ENCODE results near the gene NOS1. TPM values are rescaled to one million over a fixed set of nuclear protein-coding genes. Genes with fewer than 3 reads are reported as not detected.

Gene NOS1
- total and polyA plus RNA-seq, 2 donors (not counting 3 experiments of a cell fraction or from before 2014, with no cell fraction given) = not detected

GRCh38 chr12:117344716-117345115 is 16.7 kb downstream of the NOS1 start:
- H3K4me3 ChIP-seq (replicated peaks in 1 of 3; ENCODE audit: insufficient read depth in 1 of 3, low read depth in 1 of 3, low read length in 3 of 3) = no peak overlapping the region
- H3K4me1 ChIP-seq (ENCODE audit: control insufficient read depth, extremely low read depth, insufficient read depth, low read length) = no peaks in the 10 kb centered on the region
- H3K9me1 ChIP-seq (replicated peaks; ENCODE audit: control insufficient read depth, extremely low read depth, insufficient read depth, low read length) = no peaks in the 10 kb centered on the region
- DNase-seq (ENCODE audit: low read depth, low spot score) (no peak), FAIRE-seq (no peak)
- no peak for TF ChIP-seq FOS (IDR thresholded peaks at IDR 0.05; ENCODE audit: borderline replicate concordance, insufficient read depth, low read length)
- TF ChIP-seq GATA2 (IDR thresholded peaks at IDR 0.05; ENCODE audit: insufficient read depth, insufficient read length, low read depth, low read length) = no peak
- no peak for TF ChIP-seq EZH2 (IDR thresholded peaks at IDR 0.05; ENCODE audit: borderline replicate concordance, low read depth, low read length, severe bottlenecking)
- no peaks in the 10 kb centered on the region for H3K79me2 ChIP-seq (ENCODE audit: control insufficient read depth, insufficient read depth, low read length)
- no peak overlapping the region for H2AFZ ChIP-seq (ENCODE audit: low read depth, low read length)
- no TSS peak for BruUV-seq (replicated peaks)
- ChIA-PET POLR2A (no interaction called here), CTCF (interaction anchor here (2.8 kb wide), 1 partner anchor 512 kb away, joined by 11 read pairs; no protein-coding TSS in a partner anchor)
- H4K20me1 ChIP-seq (replicated peaks; ENCODE audit: control insufficient read depth, extremely low read depth, insufficient read depth, low read length) = no peaks in the 10 kb centered on the region
- H3K27me3 ChIP-seq (ENCODE audit: control insufficient read depth in 2 of 2, insufficient read depth in 2 of 2, low read length in 2 of 2) = no peaks in the 10 kb centered on the region
- H3K4me2 ChIP-seq (ENCODE audit: insufficient read depth, low read length) = no peak overlapping the region
- no peaks in the 10 kb centered on the region for H3K36me3 ChIP-seq (ENCODE audit: control insufficient read depth in 2 of 2, extremely low read depth in 1 of 2, insufficient read depth in 2 of 2, low read length in 2 of 2)
- H3K9ac ChIP-seq (replicated peaks; ENCODE audit: extremely low read depth, insufficient read depth, low read length) = no peak overlapping the region
- intact Hi-C loops (cut with micrococcal nuclease) (no loop called here), dilution Hi-C loops (cut with MboI; ENCODE audit: extremely low pct_ligation_motif_present, low sequenced_read_pairs) (no loop called here)
- H3K9me3 ChIP-seq (replicated peaks; ENCODE audit: control insufficient read depth, insufficient read depth, low read length) = no peaks in the 10 kb centered on the region
- no peak overlapping the region for H3K27ac ChIP-seq (ENCODE audit: insufficient read depth, low read depth, low read length)

GRCh38 chr12:117343849-117344248 is 17.6 kb downstream of the NOS1 start:
- ChIA-PET CTCF (interaction anchor here (2.8 kb wide), 1 partner anchor 513 kb away, joined by 11 read pairs; no protein-coding TSS in a partner anchor), POLR2A (no interaction called here)
- H3K9me3 ChIP-seq (replicated peaks; ENCODE audit: control insufficient read depth, insufficient read depth, low read length) = no peaks in the 10 kb centered on the region
- DNase-seq (ENCODE audit: low read depth, low spot score) (no peak), FAIRE-seq (no peak)
- no peaks in the 10 kb centered on the region for H3K79me2 ChIP-seq (ENCODE audit: control insufficient read depth, insufficient read depth, low read length)
- no peaks in the 10 kb centered on the region for H4K20me1 ChIP-seq (replicated peaks; ENCODE audit: control insufficient read depth, extremely low read depth, insufficient read depth, low read length)
- no peak overlapping the region for H3K4me2 ChIP-seq (ENCODE audit: insufficient read depth, low read length)
- TF ChIP-seq MYC (IDR thresholded peaks at IDR 0.05; ENCODE audit: low read depth, low read length) = no peak
- no peak for TF ChIP-seq JUN (IDR thresholded peaks at IDR 0.05; ENCODE audit: borderline replicate concordance, insufficient read depth, insufficient read length, low read depth)
- no peak for TF ChIP-seq FOS (IDR thresholded peaks at IDR 0.05; ENCODE audit: borderline replicate concordance, insufficient read depth, low read length)
- no peak for TF ChIP-seq CTCF (IDR thresholded peaks at IDR 0.05; ENCODE audit: extremely low read depth in 1 of 2, insufficient read depth in 1 of 2, low read depth in 1 of 2, low read length in 2 of 2)
- TF ChIP-seq MAX (IDR thresholded peaks at IDR 0.05; ENCODE audit: insufficient read depth, insufficient read length) = no peak
- no peak for TF ChIP-seq POLR2AphosphoS5 (IDR thresholded peaks at IDR 0.05; ENCODE audit: insufficient read depth, low read depth, low read length)
- no peak for TF ChIP-seq POLR2A (IDR thresholded peaks at IDR 0.05; ENCODE audit: low read depth, low read length)
- no peak for TF ChIP-seq GATA2 (IDR thresholded peaks at IDR 0.05; ENCODE audit: insufficient read depth, insufficient read length, low read depth, low read length)
- no peak for TF ChIP-seq EZH2 (IDR thresholded peaks at IDR 0.05; ENCODE audit: borderline replicate concordance, low read depth, low read length, severe bottlenecking)
- no peak overlapping the region for H3K27ac ChIP-seq (ENCODE audit: insufficient read depth, low read depth, low read length)
- dilution Hi-C loops (cut with MboI; ENCODE audit: extremely low pct_ligation_motif_present, low sequenced_read_pairs) = no loop called here
- no peak overlapping the region for H3K9ac ChIP-seq (replicated peaks; ENCODE audit: extremely low read depth, insufficient read depth, low read length)
- no peaks in the 10 kb centered on the region for H3K9me1 ChIP-seq (replicated peaks; ENCODE audit: control insufficient read depth, extremely low read depth, insufficient read depth, low read length)
- intact Hi-C loops (cut with micrococcal nuclease) = no loop called here
- no peaks in the 10 kb centered on the region for H3K4me1 ChIP-seq (ENCODE audit: control insufficient read depth, extremely low read depth, insufficient read depth, low read length)
- no peaks in the 10 kb centered on the region for H3K27me3 ChIP-seq (ENCODE audit: control insufficient read depth in 2 of 2, insufficient read depth in 2 of 2, low read length in 2 of 2)
- no peak overlapping the region for H2AFZ ChIP-seq (ENCODE audit: low read depth, low read length)
- BruUV-seq (replicated peaks) = no TSS peak
- no peak overlapping the region for H3K4me3 ChIP-seq (replicated peaks in 1 of 3; ENCODE audit: insufficient read depth in 1 of 3, low read depth in 1 of 3, low read length in 3 of 3)
- H3K36me3 ChIP-seq (ENCODE audit: control insufficient read depth in 2 of 2, extremely low read depth in 1 of 2, insufficient read depth in 2 of 2, low read length in 2 of 2) = no peaks in the 10 kb centered on the region

Measured in endothelial cell of umbilical vein (primary cell).